Duodenal mucosa (tissue), 2 donors: ENCODE data around the gene AHI1.

Experiments used
- H3K27ac ChIP-seq: one replicate; pipeline ENCODE4 v1.7.0; 2013; ENCODE audit warnings: low read depth, low read length
- H3K27me3 ChIP-seq, 2 donors: one replicate each; pipeline ENCODE4 v1.7.0; 2013; ENCODE audit warnings: low read length in 2 of 2, control low read depth in 1 of 2; ENCODE audit not compliant: insufficient read depth in 2 of 2, control insufficient read depth in 1 of 2
- H3K36me3 ChIP-seq, 2 donors: one replicate each; pipeline ENCODE4 v1.7.0; 2013; ENCODE audit warnings: low read length in 2 of 2, control low read depth in 1 of 2; ENCODE audit not compliant: insufficient read depth in 2 of 2, control insufficient read depth in 1 of 2
- H3K4me1 ChIP-seq, 2 donors: one replicate each; pipeline ENCODE4 v1.7.0; 2013; ENCODE audit warnings: low read length in 2 of 2, control low read depth in 1 of 2; ENCODE audit not compliant: insufficient read depth in 2 of 2, control insufficient read depth in 1 of 2
- H3K4me3 ChIP-seq, 2 donors: one replicate each; pipeline ENCODE4 v1.7.0; 2013; ENCODE audit warnings: low read length in 2 of 2, low read depth in 1 of 2
- H3K9ac ChIP-seq, 2 donors: one replicate each; pipeline ENCODE4 v1.7.0; 2013; ENCODE audit warnings: low read length in 2 of 2, low read depth in 1 of 2
- H3K9me3 ChIP-seq, 2 donors: one replicate each; pipeline ENCODE4 v1.7.0; 2013; ENCODE audit warnings: low read length in 2 of 2, control low read depth in 1 of 2; ENCODE audit not compliant: control insufficient read depth in 1 of 2

Gene AHI1

GRCh38 chr6:135403584-135403983, 94.0 kb downstream of the AHI1 start:
- Histone ChIP-seq H3K36me3 (no peaks in the 10 kb centered on the region), H3K9ac (no peak overlapping the region), H3K4me3 (no peak overlapping the region), H3K4me1 (no peaks in the 10 kb centered on the region), H3K9me3 (no peaks in the 10 kb centered on the region), H3K27me3 (no peaks in the 10 kb centered on the region), H3K27ac (no peak overlapping the region)

GRCh38 chr6:135402311-135402710, 95.2 kb downstream of the AHI1 start:
- Histone ChIP-seq H3K4me3 (no peak overlapping the region), H3K27me3 (no peaks in the 10 kb centered on the region), H3K9ac (no peak overlapping the region), H3K9me3 (no peaks in the 10 kb centered on the region), H3K4me1 (no peaks in the 10 kb centered on the region), H3K27ac (no peak overlapping the region), H3K36me3 (no peaks in the 10 kb centered on the region)

GRCh38 chr6:135397172-135397952, 100.2 kb downstream of the AHI1 start:
- no peak overlapping the region for H3K9ac ChIP-seq
- no peaks in the 10 kb centered on the region for H3K4me1 ChIP-seq
- no peaks in the 10 kb centered on the region for H3K9me3 ChIP-seq
- no peaks in the 10 kb centered on the region for H3K27me3 ChIP-seq
- H3K36me3 ChIP-seq, result no peaks in the 10 kb centered on the region
- H3K27ac ChIP-seq, result no peak overlapping the region
- no peak overlapping the region for H3K4me3 ChIP-seq

GRCh38 chr6:135395136-135395535, 102.4 kb downstream of the AHI1 start:
- Histone ChIP-seq H3K27ac (no peak overlapping the region), H3K27me3 (no peaks in the 10 kb centered on the region), H3K9ac (no peak overlapping the region), H3K4me3 (no peak overlapping the region), H3K4me1 (no peaks in the 10 kb centered on the region), H3K9me3 (no peaks in the 10 kb centered on the region), H3K36me3 (no peaks in the 10 kb centered on the region)

GRCh38 chr6:135393289-135393688, 104.3 kb downstream of the AHI1 start:
- no peak overlapping the region for H3K27ac ChIP-seq
- H3K4me3 ChIP-seq, result no peak overlapping the region
- H3K27me3 ChIP-seq, result no peaks in the 10 kb centered on the region
- H3K9ac ChIP-seq, result no peak overlapping the region
- H3K4me1 ChIP-seq, result no peaks in the 10 kb centered on the region
- no peaks in the 10 kb centered on the region for H3K36me3 ChIP-seq
- H3K9me3 ChIP-seq, result no peaks in the 10 kb centered on the region

- Histone ChIP-seq H3K4me1 (no peaks in the 10 kb centered on the region), H3K4me3 (no peak overlapping the region), H3K27ac (no peak overlapping the region), H3K9me3 (no peaks in the 10 kb centered on the region), H3K27me3 (no peaks in the 10 kb centered on the region), H3K36me3 (no peaks in the 10 kb centered on the region), H3K9ac (no peak overlapping the region)
Observed at GRCh38 chr6:135390458-135390857, 107.1 kb downstream of the AHI1 start.

GRCh38 chr6:135385299-135385698, 112.2 kb downstream of the AHI1 start:
- no peaks in the 10 kb centered on the region for H3K4me1 ChIP-seq
- H3K9ac ChIP-seq, result no peak overlapping the region
- H3K27me3 ChIP-seq, result no peaks in the 10 kb centered on the region
- no peaks in the 10 kb centered on the region for H3K9me3 ChIP-seq
- no peak overlapping the region for H3K27ac ChIP-seq
- no peaks in the 10 kb centered on the region for H3K36me3 ChIP-seq
- no peak overlapping the region for H3K4me3 ChIP-seq

GRCh38 chr6:135383766-135384165, 113.8 kb downstream of the AHI1 start:
- Histone ChIP-seq H3K36me3 (no peaks in the 10 kb centered on the region), H3K4me1 (no peaks in the 10 kb centered on the region), H3K4me3 (no peak overlapping the region), H3K27ac (no peak overlapping the region), H3K9me3 (no peaks in the 10 kb centered on the region), H3K9ac (no peak overlapping the region), H3K27me3 (no peaks in the 10 kb centered on the region)

- Histone ChIP-seq H3K27ac (no peak overlapping the region), H3K9ac (no peak overlapping the region), H3K36me3 (no peaks in the 10 kb centered on the region), H3K4me1 (no peaks in the 10 kb centered on the region), H3K9me3 (no peaks in the 10 kb centered on the region), H3K27me3 (no peaks in the 10 kb centered on the region), H3K4me3 (no peak overlapping the region)
Observed at GRCh38 chr6:135383301-135383700, 114.2 kb downstream of the AHI1 start.

- H3K27me3 ChIP-seq, result no peaks in the 10 kb centered on the region
Observed at GRCh38 chr6:135382182-135382628, 115.3 kb downstream of the AHI1 start.

More at GRCh38 chr6:135382182-135382628, 115.3 kb downstream of the AHI1 start:
- no peaks in the 10 kb centered on the region for H3K36me3 ChIP-seq
- no peak overlapping the region for H3K9ac ChIP-seq
- H3K9me3 ChIP-seq, result no peaks in the 10 kb centered on the region
- H3K27ac ChIP-seq, result no peak overlapping the region
- no peak overlapping the region for H3K4me3 ChIP-seq
- no peaks in the 10 kb centered on the region for H3K4me1 ChIP-seq
